ENCODE data around the gene FRY. TPM values are rescaled to one million over a fixed set of nuclear protein-coding genes. Genes with fewer than 3 reads are reported as not detected.

The FRY gene
- total and polyA plus RNA-seq, 2 of the 13 experiments (the other 11 are each of a cell fraction or from before 2014, with no cell fraction given): 8.2 to 13.1 TPM

DNA sequence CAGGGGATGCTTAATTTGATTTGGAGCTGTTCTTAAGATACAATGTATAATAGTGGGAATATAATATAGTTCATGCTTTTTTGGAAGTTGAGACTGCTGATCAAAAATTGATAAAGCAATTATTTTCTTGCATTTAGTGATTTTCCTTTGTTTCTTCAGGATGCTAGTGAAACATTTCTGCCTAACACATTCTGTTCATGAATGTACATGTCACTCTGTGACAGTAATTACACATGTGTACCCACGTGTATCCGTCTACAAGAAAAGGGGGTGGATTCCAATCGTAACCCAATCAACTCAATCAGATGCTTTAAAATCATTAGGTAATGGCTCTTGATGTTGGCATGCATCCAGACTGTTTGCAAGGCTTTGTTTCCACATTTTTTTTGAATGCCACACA, 5.0 kb upstream of the FRY start:
- BruUV-seq (replicated peaks): no TSS peak
- TF ChIP-seq, protein P1, sequence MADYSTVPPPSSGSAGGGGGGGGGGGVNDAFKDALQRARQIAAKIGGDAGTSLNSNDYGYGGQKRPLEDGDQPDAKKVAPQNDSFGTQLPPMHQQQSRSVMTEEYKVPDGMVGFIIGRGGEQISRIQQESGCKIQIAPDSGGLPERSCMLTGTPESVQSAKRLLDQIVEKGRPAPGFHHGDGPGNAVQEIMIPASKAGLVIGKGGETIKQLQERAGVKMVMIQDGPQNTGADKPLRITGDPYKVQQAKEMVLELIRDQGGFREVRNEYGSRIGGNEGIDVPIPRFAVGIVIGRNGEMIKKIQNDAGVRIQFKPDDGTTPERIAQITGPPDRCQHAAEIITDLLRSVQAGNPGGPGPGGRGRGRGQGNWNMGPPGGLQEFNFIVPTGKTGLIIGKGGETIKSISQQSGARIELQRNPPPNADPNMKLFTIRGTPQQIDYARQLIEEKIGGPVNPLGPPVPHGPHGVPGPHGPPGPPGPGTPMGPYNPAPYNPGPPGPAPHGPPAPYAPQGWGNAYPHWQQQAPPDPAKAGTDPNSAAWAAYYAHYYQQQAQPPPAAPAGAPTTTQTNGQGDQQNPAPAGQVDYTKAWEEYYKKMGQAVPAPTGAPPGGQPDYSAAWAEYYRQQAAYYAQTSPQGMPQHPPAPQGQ (CRISPR knock-in tag; IDR thresholded peaks at IDR 0.05; ENCODE audit: borderline replicate concordance): no peak
- TF ChIP-seq YEATS2 (CRISPR knock-in tag; IDR thresholded peaks at IDR 0.05; ENCODE audit: borderline replicate concordance): no peak
- TF ChIP-seq ZNF605 (CRISPR knock-in tag; IDR thresholded peaks at IDR 0.05): no peak
- no peak for TF ChIP-seq ZNF563 (CRISPR knock-in tag; IDR thresholded peaks at IDR 0.05)
- TF ChIP-seq GATA4 (IDR thresholded peaks at IDR 0.05; ENCODE audit: borderline replicate concordance, low read depth): no peak
- TF ChIP-seq TBX2 (CRISPR knock-in tag; IDR thresholded peaks at IDR 0.05; ENCODE audit: borderline replicate concordance): no peak
- TF ChIP-seq ZNF317 (CRISPR knock-in tag; IDR thresholded peaks at IDR 0.05): no peak
- TF ChIP-seq, protein P2, sequence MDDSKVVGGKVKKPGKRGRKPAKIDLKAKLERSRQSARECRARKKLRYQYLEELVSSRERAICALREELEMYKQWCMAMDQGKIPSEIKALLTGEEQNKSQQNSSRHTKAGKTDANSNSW (CRISPR knock-in tag; IDR thresholded peaks at IDR 0.05; ENCODE audit: borderline replicate concordance): no peak
- TF ChIP-seq TMF1 (CRISPR knock-in tag; IDR thresholded peaks at IDR 0.05; ENCODE audit: low read depth): no peak
- TF ChIP-seq, protein P3, sequence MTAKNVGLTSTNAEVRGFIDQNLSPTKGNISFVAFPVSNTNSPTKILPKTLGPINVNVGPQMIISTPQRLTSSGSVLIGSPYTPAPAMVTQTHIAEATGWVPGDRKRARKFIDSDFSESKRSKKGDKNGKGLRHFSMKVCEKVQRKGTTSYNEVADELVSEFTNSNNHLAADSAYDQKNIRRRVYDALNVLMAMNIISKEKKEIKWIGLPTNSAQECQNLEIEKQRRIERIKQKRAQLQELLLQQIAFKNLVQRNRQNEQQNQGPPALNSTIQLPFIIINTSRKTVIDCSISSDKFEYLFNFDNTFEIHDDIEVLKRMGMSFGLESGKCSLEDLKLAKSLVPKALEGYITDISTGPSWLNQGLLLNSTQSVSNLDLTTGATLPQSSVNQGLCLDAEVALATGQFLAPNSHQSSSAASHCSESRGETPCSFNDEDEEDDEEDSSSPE (CRISPR knock-in tag; IDR thresholded peaks at IDR 0.05): no peak
- TF ChIP-seq, protein P4, sequence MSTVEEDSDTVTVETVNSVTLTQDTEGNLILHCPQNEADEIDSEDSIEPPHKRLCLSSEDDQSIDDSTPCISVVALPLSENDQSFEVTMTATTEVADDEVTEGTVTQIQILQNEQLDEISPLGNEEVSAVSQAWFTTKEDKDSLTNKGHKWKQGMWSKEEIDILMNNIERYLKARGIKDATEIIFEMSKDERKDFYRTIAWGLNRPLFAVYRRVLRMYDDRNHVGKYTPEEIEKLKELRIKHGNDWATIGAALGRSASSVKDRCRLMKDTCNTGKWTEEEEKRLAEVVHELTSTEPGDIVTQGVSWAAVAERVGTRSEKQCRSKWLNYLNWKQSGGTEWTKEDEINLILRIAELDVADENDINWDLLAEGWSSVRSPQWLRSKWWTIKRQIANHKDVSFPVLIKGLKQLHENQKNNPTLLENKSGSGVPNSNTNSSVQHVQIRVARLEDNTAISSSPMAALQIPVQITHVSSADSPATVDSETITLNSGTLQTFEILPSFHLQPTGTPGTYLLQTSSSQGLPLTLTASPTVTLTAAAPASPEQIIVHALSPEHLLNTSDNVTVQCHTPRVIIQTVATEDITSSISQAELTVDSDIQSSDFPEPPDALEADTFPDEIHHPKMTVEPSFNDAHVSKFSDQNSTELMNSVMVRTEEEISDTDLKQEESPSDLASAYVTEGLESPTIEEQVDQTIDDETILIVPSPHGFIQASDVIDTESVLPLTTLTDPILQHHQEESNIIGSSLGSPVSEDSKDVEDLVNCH (CRISPR knock-in tag; IDR thresholded peaks at IDR 0.05): no peak
- TF ChIP-seq ZNF34 (CRISPR knock-in tag; IDR thresholded peaks at IDR 0.05; ENCODE audit: borderline replicate concordance): no peak
- no peak for TF ChIP-seq ZNF354B (CRISPR knock-in tag; IDR thresholded peaks at IDR 0.05)
- TF ChIP-seq ZMYM4 (CRISPR knock-in tag; IDR thresholded peaks at IDR 0.05): no peak
- TF ChIP-seq SETDB1 (CRISPR knock-in tag; IDR thresholded peaks at IDR 0.05; ENCODE audit: borderline replicate concordance): no peak
- TF ChIP-seq ZFP37 (CRISPR knock-in tag; IDR thresholded peaks at IDR 0.05; ENCODE audit: borderline replicate concordance): no peak
- no peak for TF ChIP-seq ZNF841 (CRISPR knock-in tag; IDR thresholded peaks at IDR 0.05; ENCODE audit: borderline replicate concordance)
- TF ChIP-seq MAFF (IDR thresholded peaks at IDR 0.05; ENCODE audit: low read depth, low read length): no peak
- TF ChIP-seq SMARCC2 (IDR thresholded peaks at IDR 0.05): no peak
- no peak for TF ChIP-seq ZNF766 (CRISPR knock-in tag; IDR thresholded peaks at IDR 0.05; ENCODE audit: borderline replicate concordance)
- Histone ChIP-seq H3K4me1 (ENCODE audit: insufficient read depth, low read length) (peaks cover 22% of the 10 kb centered on the region), H3K9ac (ENCODE audit: insufficient read depth, low read depth, low read length) (no peak overlapping the region), H3K79me2 (ENCODE audit: insufficient read depth, low read length) (peaks cover 4% of the 10 kb centered on the region), H3K27me3 (ENCODE audit: control insufficient read depth in 1 of 2, insufficient read depth in 2 of 2, low read length in 2 of 2) (no peaks in the 10 kb centered on the region; a peak in 1 of 5 replicates), H3K4me3 (replicated peaks in 1 of 3; ENCODE audit: insufficient read depth in 1 of 3, low read depth in 2 of 3, low read length in 3 of 3) (no peak overlapping the region), H3K4me2 (ENCODE audit: low read depth, low read length) (no peak overlapping the region), H4K20me1 (ENCODE audit: insufficient read depth, low read length) (no peaks in the 10 kb centered on the region), H2AFZ (ENCODE audit: low read length) (no peak overlapping the region), H3K27ac (ENCODE audit: extremely low read length, insufficient read depth, low read length) (no peak overlapping the region), H3K36me3 (replicated peaks in 1 of 2; ENCODE audit: control insufficient read depth in 1 of 2, insufficient read depth in 2 of 2, low read length in 2 of 2) (no peaks in the 10 kb centered on the region), H3K9me3 (ENCODE audit: low read length) (no peaks in the 10 kb centered on the region)
- WGBS (ENCODE audit: low lambda C conversion rate): 95% methylated on average over 3 of the region's 3 CpGs
- ChIA-PET POLR2A (no interaction called here), CTCF (ENCODE audit: low intra/inter-chr PET ratio, low total read pairs) (no interaction called here)
- FAIRE-seq: no peak
- no peak for DNase-seq (ENCODE audit: low spot score)
- in situ Hi-C loops (cut with HindIII; ENCODE audit: extremely low pct_ligation_motif_present, low pct_unique_long_range_greater_than_20kb) (loop anchor here (25.0 kb wide), 2 partner anchors 111 to 411 kb away; partner anchors contain the start of gene N4BP2L1), intact Hi-C loops (cut with micrococcal nuclease; ENCODE audit: unreplicated experiment) (no loop called here)
- no peak for ATAC-seq

Data from HepG2 (cell line).